NCI-H1417 (cell line): ENCODE data around the gene SPATA13.

Experiments used
- DNase-seq, 3 experiments: peaks; one replicate each; lab custom pipeline; 2025; lab: John Stamatoyannopoulos, UW

Gene SPATA13

DNA sequence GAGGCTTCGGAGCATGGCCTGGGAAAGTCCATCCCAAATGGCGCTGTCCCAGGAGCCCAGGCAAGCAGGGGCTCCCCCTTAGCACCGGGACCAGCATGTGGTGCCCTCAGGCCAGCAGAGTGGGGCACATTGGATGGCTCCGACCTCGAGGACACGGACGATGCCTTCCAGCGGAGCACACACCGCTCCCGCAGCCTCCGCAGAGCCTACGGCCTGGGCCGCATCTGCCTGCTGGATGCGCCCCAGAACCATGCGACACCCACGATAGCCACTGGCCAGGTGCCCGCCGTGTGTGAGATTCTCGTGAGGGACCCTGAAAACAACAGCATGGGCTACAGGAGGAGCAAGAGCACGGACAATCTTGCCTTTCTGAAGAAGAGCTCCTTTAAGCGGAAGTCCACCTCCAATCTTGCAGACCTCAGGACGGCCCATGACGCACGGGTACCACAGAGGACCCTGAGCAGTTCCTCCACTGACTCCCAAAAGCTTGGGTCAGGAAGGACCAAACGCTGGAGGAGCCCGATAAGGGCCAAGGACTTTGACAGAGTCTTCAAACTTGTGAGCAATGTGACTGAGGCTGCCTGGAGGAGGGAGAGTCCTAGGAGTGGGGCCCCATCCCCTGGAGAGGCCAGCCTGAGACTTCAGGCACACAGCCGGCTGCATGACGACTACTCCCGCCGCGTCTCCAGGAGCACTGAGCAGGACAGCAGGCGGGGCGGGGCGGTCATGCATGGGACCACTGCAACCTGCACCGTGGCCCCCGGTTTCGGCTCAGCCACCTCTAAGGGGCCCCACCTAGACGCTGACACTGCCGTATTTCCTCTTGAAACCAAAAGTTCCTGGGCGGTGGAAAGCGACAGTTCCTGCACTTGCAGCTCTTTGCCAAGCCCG, 63.1 kb downstream of the SPATA13 start:
- DNase-seq = no peak

- DNase-seq = no peak
Measured at GRCh38 chr13:24224232-24224680, 63.7 kb downstream of the SPATA13 start.

- no peak for DNase-seq
Measured at GRCh38 chr13:24225062-24225461, 64.5 kb downstream of the SPATA13 start.

DNA sequence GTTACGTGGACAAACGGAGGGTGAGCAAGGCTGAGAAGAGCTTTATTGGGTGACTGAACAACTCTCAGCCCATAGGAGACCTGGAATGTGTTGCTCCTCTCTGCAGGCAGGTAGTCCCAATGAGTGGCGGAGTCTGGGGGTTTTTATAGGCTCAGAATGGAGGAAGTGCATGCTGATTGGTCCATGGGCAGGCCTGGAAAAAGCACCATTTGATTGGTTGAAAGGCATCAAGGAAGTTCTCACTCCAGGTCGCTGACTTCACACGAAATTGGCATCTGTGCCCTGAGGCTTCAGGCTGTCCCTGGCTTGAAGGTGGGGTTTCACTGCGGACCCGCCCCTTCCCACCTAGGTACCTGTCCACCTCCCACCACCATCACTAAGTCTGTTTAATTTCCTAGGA, 65.4 kb downstream of the SPATA13 start:
- DNase-seq = no peak

GRCh38 chr13:24226762-24227161, 66.2 kb downstream of the SPATA13 start:
- DNase-seq = no peak

DNA sequence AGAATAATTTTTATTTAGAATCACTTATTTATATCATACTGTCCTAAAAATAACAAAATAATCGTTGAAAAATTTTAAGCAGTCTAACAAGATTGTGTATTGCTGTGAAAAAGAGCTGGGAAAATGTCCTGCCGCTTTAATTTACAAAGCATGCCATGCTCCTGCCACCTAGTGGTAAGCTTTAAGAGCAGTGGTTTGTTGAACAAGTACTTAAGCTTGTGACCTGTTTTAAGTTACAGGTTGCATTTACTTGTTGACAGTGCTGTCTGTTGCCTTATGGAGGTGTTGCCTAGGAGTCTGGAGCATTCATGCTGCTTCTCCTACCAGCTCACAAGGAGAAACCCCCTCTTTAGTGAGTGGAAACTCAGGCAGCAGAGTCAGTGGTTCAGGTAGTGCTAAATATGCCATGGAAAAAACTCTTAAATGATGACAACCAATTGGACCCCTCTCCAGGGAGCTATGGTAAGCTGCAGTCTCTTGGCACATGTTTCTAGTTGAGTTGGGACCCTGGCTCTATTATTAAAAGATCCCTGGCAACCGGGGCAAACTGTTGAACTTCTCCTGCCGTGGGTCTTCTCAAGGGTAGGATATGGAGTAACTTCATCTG, 68.4 kb downstream of the SPATA13 start:
- peak; percentile 3 to 61 (median 35) for DNase-seq

- no peak for DNase-seq
Measured at GRCh38 chr13:24230428-24231072, 70.0 kb downstream of the SPATA13 start.

GRCh38 chr13:24231377-24231776, 70.9 kb downstream of the SPATA13 start:
- DNase-seq = no peak

DNA sequence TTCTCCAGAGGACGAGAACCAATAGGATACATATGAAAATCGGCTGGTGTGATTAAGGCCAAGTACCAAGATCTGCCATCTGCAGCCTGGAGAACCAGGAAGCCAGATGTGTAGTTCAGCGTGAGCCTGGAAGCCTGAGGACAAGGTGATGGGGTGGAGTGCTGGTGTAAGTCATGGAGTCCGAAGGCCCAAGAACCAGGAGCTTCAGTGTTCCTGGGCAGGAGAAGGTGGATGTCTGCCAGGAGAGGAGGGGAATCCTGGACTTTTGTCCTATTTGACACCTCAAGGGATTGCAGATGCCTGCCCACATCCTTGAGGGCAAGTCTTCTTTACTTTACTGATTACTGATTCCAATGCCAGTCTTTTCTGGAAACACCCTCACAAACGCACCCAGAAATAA, 71.5 kb downstream of the SPATA13 start:
- DNase-seq = no peak

GRCh38 chr13:24232474-24232873, 72.0 kb downstream of the SPATA13 start:
- no peak for DNase-seq

DNA sequence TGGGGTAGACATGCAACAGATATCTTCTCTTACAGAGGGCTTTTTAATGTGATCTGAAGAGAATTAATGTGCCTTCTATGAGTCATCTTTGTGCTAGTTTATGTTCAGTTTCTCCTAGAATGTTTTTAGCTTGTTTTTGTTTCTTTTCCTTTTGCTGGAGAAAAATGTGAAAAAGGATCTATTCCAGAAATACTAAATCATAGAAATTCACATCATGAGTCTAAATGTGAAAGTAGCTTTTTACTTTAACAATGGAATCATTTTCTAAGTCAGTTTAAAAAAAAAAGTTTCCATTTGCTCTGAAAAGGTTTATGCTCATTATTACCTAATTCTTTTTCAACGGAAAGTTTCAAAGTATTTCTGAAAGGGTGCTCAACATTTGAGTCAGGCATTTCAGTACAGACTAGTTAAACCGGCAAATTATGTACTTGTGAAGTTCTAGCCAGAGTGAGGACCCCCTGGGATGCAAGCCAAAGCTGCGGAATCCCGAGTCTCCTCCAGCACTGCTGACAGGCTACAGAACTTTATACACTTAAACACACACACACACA, 72.9 kb downstream of the SPATA13 start:
- no peak for DNase-seq

- no peak for DNase-seq
Measured at GRCh38 chr13:24234200-24234915, 73.8 kb downstream of the SPATA13 start.

- DNase-seq = no peak
Measured at GRCh38 chr13:24237356-24237755, 76.8 kb downstream of the SPATA13 start.

- DNase-seq = no peak
Measured at GRCh38 chr13:24241336-24241735, 80.8 kb downstream of the SPATA13 start.

DNA sequence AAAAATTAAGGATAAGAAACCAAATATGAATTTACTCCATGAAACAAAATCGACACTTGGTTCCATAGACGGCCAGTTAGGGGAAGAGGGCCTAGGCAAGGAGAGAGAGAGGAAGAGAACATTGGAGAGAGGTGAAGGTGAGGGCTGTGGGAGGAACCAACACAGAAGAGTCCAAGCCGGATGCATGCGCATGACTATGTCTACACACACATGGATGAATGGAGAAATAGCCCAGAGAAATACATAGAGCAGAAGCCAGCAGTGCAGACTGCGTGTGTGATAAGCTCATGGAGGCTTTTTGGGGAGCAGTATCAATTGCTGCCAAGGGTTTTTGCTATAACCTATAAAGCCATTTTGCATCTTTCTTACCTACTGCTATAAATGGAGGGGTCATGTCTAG, 81.6 kb downstream of the SPATA13 start:
- DNase-seq = no peak

DNA sequence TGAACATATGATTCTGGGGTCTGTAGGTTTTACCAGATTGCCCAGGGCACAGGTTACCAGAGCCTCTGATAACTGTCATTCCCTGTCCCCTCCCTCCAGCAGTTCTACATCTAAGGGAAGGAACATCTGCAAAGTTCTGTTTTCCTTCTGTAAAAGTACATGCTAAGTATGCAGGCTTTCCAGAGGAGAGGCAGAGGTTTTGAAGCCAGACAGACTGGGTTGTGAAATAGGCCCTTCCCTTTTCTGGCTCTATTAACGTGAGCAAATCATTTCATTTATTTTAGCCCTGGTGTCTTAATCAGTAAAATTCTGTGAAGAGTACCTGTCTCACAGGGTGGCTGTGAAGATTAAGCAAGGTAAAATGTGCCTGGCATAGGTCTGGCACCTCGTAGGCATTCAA, 82.8 kb downstream of the SPATA13 start:
- no peak for DNase-seq

DNA sequence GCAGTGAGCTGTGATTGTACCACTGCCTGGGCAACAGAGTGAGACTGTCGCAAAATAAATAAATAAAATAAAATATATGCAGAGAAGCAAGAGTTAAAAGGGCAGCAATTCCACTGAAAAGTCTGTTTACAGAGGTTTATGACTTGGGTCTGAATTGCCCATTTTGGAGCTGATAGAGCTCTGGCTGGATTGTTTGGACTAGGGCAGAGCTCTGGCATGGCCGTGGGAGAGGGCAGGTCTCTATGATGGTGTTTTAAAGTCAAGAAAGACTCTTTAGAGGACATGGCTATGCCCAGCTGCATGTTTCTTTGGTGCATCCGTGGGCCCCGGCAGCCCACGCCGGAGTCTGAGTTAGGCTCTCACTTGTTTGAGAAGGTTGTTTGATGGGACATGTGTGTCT, 84.3 kb downstream of the SPATA13 start:
- no peak for DNase-seq

DNA sequence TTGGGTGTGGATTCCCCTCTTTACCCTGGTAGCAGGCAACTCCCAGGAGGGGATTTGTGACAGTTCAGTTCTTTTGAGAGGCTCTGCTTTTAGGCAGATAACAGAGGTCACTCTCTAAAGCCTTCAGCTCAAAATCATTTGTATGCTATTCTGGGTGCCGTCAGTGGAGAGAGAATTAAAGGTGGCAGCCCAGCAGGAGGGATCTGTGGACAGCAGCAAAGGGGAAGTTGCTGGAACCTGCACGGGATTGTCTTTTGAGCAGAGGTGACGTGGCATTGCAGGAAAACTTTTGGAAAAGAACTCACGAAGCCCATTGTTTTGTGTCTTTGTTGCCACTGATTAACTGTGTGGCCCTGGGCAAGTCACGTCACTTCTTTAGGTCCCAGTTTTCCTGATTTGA, 86.5 kb downstream of the SPATA13 start:
- DNase-seq = no peak

DNA sequence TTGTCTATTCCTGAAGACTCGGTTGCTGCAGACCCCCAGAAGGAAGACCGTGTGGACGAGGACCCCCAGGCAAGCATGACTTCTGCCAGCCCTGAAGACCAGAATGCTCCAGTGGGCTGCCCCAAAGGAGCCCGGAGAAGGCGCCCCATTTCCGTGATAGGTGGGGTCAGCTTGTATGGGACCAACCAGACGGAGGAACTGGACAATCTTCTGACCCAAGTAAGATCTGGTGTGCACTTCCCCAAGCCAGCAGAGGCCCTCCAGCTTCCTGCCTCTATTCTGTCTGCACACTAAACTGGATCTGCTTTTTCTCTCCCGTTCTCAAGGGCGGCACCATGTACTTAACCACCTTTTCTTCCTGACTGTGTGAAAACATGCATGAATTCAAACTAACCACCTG, 89.1 kb downstream of the SPATA13 start:
- no peak for DNase-seq

DNA sequence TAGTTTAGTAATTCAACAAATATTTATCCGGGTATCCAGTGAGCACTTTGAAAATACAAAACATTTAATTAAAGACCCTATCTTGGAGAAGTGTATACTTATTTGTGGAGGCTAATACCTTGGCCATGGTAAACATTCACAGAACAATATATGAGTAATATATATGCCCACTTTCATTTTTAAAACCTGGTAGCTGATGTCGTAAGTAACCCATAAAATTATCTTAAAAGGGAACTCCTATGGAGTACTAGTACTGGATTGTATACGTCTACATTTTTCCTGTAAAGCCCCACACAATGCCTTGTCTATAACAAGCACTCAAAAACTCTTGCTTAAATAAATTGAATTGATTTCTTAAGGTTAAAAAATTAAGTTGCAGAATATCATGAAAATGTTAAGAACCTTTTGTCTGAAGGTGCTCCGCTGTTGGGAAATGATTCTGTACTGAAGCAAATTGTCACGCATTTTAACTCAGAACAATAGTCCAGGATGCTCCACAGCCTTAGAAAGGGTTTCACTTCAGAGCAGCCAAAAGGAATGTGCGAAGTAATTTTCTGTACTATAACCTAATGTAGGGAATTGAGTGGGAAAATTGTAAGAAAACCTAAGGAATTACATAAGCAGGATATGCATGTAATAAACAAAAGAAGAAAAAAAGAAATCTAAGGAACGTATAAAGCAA, 90.0 kb downstream of the SPATA13 start:
- DNase-seq = no peak

GRCh38 chr13:24251525-24251924, 91.0 kb downstream of the SPATA13 start:
- DNase-seq = no peak
